K562 (cell line): Measurements from ENCODE around the gene PACSIN2. TPM values are rescaled to one million over a fixed set of nuclear protein-coding genes. Genes with fewer than 3 reads are reported as not detected.
A peak's percentile ranks its signal among the peaks of the same experiment; 100 is the strongest.

ENCODE experiments used
- ATAC-seq: fragments of 200-7000 bp; cut with Tn5 transposase; 3 replicates; pipeline ENCODE4 v1.9.1; 2020; ENCODE audit warnings: moderate library complexity
- BruUV-seq: library from RNA; stranded (reverse); fragments of 400-500 nt; replicated peaks from 2 replicates; lab custom pipeline; 2021; lab: Mats Ljungman, UMichigan
- CTCF ChIA-PET: fragments of 300-600 bp; formaldehyde crosslinking; extraction: SDS; loops from one replicate; lab custom pipeline; 2021; ENCODE audit warnings: low intra/inter-chr PET ratio; lab: Yijun Ruan, JAX
- POLR2A ChIA-PET: fragments of 300-600, 350-650 bp; sonication (Branson Sonifier 250); formaldehyde crosslinking; extraction: SDS; loops from one replicate; lab custom pipeline; 2021; ENCODE audit warnings: antibody characterized with exemption, inconsistent platforms; lab: Yijun Ruan, JAX
- DNase-seq, 4 experiments: peaks; one replicate each; pipeline versions ENCODE4 v3.0.0 to v3.0.0-alpha.2; 2011 to 2018; ENCODE audit warnings: low spot score in 3 of 4, mixed read lengths in 3 of 4; ENCODE audit errors: extremely low read depth in 1 of 4
- FAIRE-seq: peaks from 2 replicates; lab custom pipeline; 2011; peaks lifted over from hg19 to GRCh38; lab: Jason Lieb, UNC
- H2AFZ ChIP-seq: 2 replicates; pipeline ENCODE4 v1.6.0; 2011; ENCODE audit warnings: low read depth, low read length, control low read depth, inconsistent platforms
- H3K27ac ChIP-seq: fragments of 200-600 bp; 3 replicates; pipeline ENCODE4 v1.8.0; 2011; ENCODE audit warnings: low read depth, mild to moderate bottlenecking, control low read depth, inconsistent platforms, low read length, moderate library complexity, mixed read lengths; ENCODE audit errors: extremely low read depth
- H3K27me3 ChIP-seq, 2 experiments: fragments of 300-600 bp in 1 of 2; 2 replicates in 1 of 2; 3 replicates in 1 of 2; pipeline versions ENCODE4 v1.6.0 to v1.8.0; 2011; ENCODE audit warnings: inconsistent platforms in 2 of 2, low read length in 2 of 2, mild to moderate bottlenecking in 1 of 2, mixed read lengths in 1 of 2, moderate library complexity in 1 of 2; ENCODE audit not compliant: control insufficient read depth in 2 of 2, insufficient read depth in 2 of 2
- H3K36me3 ChIP-seq: fragments of 300-600 bp; 3 replicates; pipeline ENCODE4 v1.8.0; 2011; ENCODE audit warnings: mild to moderate bottlenecking, low read length, inconsistent platforms; ENCODE audit not compliant: control insufficient read depth, insufficient read depth
- H3K4me1 ChIP-seq, 2 experiments: fragments of 200-600 bp in 1 of 2; replicated peaks in 1 of 2; 2 replicates in 1 of 2; 3 replicates in 1 of 2; pipeline versions ENCODE4 v1.5.1 to v1.8.0; 2011; ENCODE audit warnings: inconsistent platforms in 2 of 2, low read length in 2 of 2, mild to moderate bottlenecking in 1 of 2, mixed read lengths in 1 of 2, moderate library complexity in 1 of 2; ENCODE audit not compliant: control insufficient read depth in 2 of 2, insufficient read depth in 2 of 2
- H3K4me2 ChIP-seq: 2 replicates; pipeline ENCODE4 v1.6.1; 2011; ENCODE audit warnings: low read length, control low read depth, inconsistent platforms, mixed read lengths; ENCODE audit not compliant: insufficient read depth
- H3K4me3 ChIP-seq: fragments of 200-600 bp; sonication (generic), shearing (Covaris generic); 2 replicates; pipeline ENCODE4 v1.5.1; 2016; ENCODE audit warnings: control low read depth, inconsistent platforms
- H3K79me2 ChIP-seq: fragments of 200-600 bp; 3 replicates; pipeline ENCODE4 v1.8.0; 2011; ENCODE audit warnings: low read length, inconsistent platforms; ENCODE audit not compliant: control insufficient read depth, insufficient read depth
- H3K9ac ChIP-seq, 2 experiments: 2 replicates each; pipeline versions ENCODE4 v1.6.0 to v1.6.1; 2011; ENCODE audit warnings: low read depth in 2 of 2, low read length in 2 of 2, control low read depth in 1 of 2, inconsistent platforms in 1 of 2, mild to moderate bottlenecking in 1 of 2, mixed read lengths in 1 of 2; ENCODE audit not compliant: insufficient read depth in 1 of 2
- H3K9me1 ChIP-seq: one replicate; pipeline ENCODE4 v1.6.0; 2011; ENCODE audit warnings: inconsistent platforms, mild to moderate bottlenecking, low read length, moderate library complexity; ENCODE audit not compliant: control insufficient read depth, insufficient read depth
- H3K9me3 ChIP-seq: replicated peaks from 2 replicates; pipeline ENCODE4 v1.5.1; 2011; ENCODE audit warnings: low read depth, low read length, inconsistent platforms; ENCODE audit not compliant: control insufficient read depth, insufficient read depth
- H4K20me1 ChIP-seq: replicated peaks from 2 replicates; pipeline ENCODE4 v1.6.1; 2011; ENCODE audit warnings: low read length, inconsistent platforms, mixed read lengths; ENCODE audit not compliant: control insufficient read depth, insufficient read depth
- CHAMP1 ChIP-seq: fragments of 450-650 bp; IDR thresholded peaks from 2 replicates; pipeline ENCODE4 v1.6.1; 2016; ENCODE audit warnings: mild to moderate bottlenecking
- POLR2G ChIP-seq: fragments of 200-400 bp; formaldehyde crosslinking; IDR thresholded peaks from 2 replicates; pipeline ENCODE4 v1.6.1; 2017; ENCODE audit warnings: low read depth, mild to moderate bottlenecking, antibody characterized with exemption, low read length, moderate library complexity
- TAF15 ChIP-seq: fragments of 200-400 bp; formaldehyde crosslinking; IDR thresholded peaks from 2 replicates; pipeline ENCODE4 v1.6.1; 2017; ENCODE audit warnings: mild to moderate bottlenecking, low read depth, low read length, moderate library complexity
- VEZF1 ChIP-seq: fragments of 200-800 bp; sonication (Bioruptor generic); IDR thresholded peaks from 2 replicates; pipeline ENCODE4 v1.6.1; 2017; ENCODE audit warnings: missing genetic modification characterization, missing compliant biosample characterization
- ZBTB8A ChIP-seq: fragments of 450-650 bp; IDR thresholded peaks from 2 replicates; pipeline ENCODE4 v1.6.1; 2018; ENCODE audit warnings: mild to moderate bottlenecking, moderate library complexity; ENCODE audit not compliant: partially characterized antibody
- WGBS: fragments of 100-300 bp; shearing (Covaris generic); methylation state at CpG from one replicate; pipeline ENCODE4 v1.1.6; 2016; ENCODE audit warnings: low coverage, mixed read lengths; ENCODE audit not compliant: insufficient coverage; ENCODE audit errors: missing lambda C conversion rate; 5-methylcytosine and 5-hydroxymethylcytosine counted together
- in situ Hi-C: fragments of 300-500 bp; cut with MboI; formaldehyde crosslinking; loops from 4 replicates; pipeline ENCODE4 v1.15.0; 2018; ENCODE audit warnings: inconsistent platforms, mixed read lengths
- intact Hi-C: fragments of 100-400 bp; cut with micrococcal nuclease; formaldehyde crosslinking; loops from 2 replicates; pipeline ENCODE4 v1.14.2; 2022
- polyA plus RNA-seq, 8 experiments: library from polyadenylated mRNA; depleted of rRNA in 4 of 8; stranded (reverse) in 5 of 8; unstranded in 3 of 8; fragments of >200 nt; fragmentation: Nextera tagmentation in 2 of 8; fragmentation: Illumina TruSeq in 1 of 8; extraction: Ambion mirVana in 2 of 8; extraction: Trizol in 1 of 8; gene quantifications; 2 replicates each; pipeline versions ENCODE4 v1.2.1 to v1.2.3, GENCODE V29; 2011 to 2014; ENCODE audit warnings: inconsistent platforms in 1 of 8, missing spikeins in 1 of 8
- total RNA-seq, 7 experiments: library from RNA; depleted of rRNA in 6 of 7; stranded (reverse); fragments of >200 nt in 6 of 7; fragmentation: Illumina TruSeq in 2 of 7; extraction: Trizol in 2 of 7; gene quantifications; 2 replicates each; pipeline versions ENCODE4 v1.2.1 to v1.2.3, GENCODE V29; 2011 to 2021; ENCODE audit warnings: low replicate concordance in 1 of 7

PACSIN2 gene
- total and polyA plus RNA-seq, 9 of the 15 experiments (the other 6 are each of a cell fraction or from before 2014, with no cell fraction given) = 0.45 to 45.1 (median 23.9) TPM

- Histone ChIP-seq H3K4me2 (no peak overlapping the region), H4K20me1 (no peaks in the 10 kb centered on the region), H2AFZ (no peak overlapping the region), H3K79me2 (no peaks in the 10 kb centered on the region), H3K9me3 (no peaks in the 10 kb centered on the region), H3K4me3 (no peak overlapping the region), H3K27ac (no peak overlapping the region), H3K36me3 (peaks cover 13% of the 10 kb centered on the region; the same call in 2 of the 3 replicates), H3K9ac (no peak overlapping the region; a peak in 2 of 4 replicates), H3K4me1 (peaks cover 0 to 4% of the 10 kb centered on the region in 2 experiments; a peak in 1 of 5 replicates), H3K27me3 (no peaks in the 10 kb centered on the region), H3K9me1 (peaks cover 3% of the 10 kb centered on the region)
- BruUV-seq = no TSS peak
- ChIA-PET POLR2A (interaction anchor here (1.2 kb wide), 1 partner anchor 88 kb away, joined by 4 read pairs; no protein-coding TSS in a partner anchor), CTCF (no interaction called here)
- in situ Hi-C loops = no loop called here
- intact Hi-C loops = no loop called here
- WGBS = 89% methylated on average over 29 of the region's 31 CpGs
- FAIRE-seq = no peak
- TF ChIP-seq ZBTB8A (no peak), POLR2G (0 out of 2 replicates have a peak, but pooled peaks have one; percentile 23)
- DNase-seq = no peak
- ATAC-seq = no peak
These were observed 143.6 kb downstream of the PACSIN2 start for GRCh38 chr22:42871146-42872050.

GRCh38 chr22:42869888-42870480, 145.0 kb downstream of the PACSIN2 start:
- CTCF ChIA-PET = no interaction called here
- Histone ChIP-seq H3K79me2 (no peaks in the 10 kb centered on the region), H3K9ac (no peak overlapping the region), H3K27me3 (no peaks in the 10 kb centered on the region), H3K36me3 (peaks cover 10% of the 10 kb centered on the region; the same call in 2 of the 3 replicates), H3K9me1 (peaks cover 3% of the 10 kb centered on the region), H4K20me1 (no peaks in the 10 kb centered on the region), H3K4me2 (no peak overlapping the region), H3K9me3 (no peaks in the 10 kb centered on the region), H3K27ac (no peak overlapping the region), H3K4me1 (peaks cover 0 to 4% of the 10 kb centered on the region in 2 experiments; a peak in 1 of 5 replicates), H2AFZ (no peak overlapping the region), H3K4me3 (no peak overlapping the region)
- in situ Hi-C loops (no loop called here), intact Hi-C loops (loop anchor here (5.0 kb wide), 1 partner anchor 97 kb away; no protein-coding TSS in a partner anchor)
- ATAC-seq (no peak), DNase-seq (no peak), FAIRE-seq (no peak)
- WGBS = 88% methylated on average over 7 of the region's 33 CpGs
- POLR2A ChIA-PET = no interaction called here
- BruUV-seq = no TSS peak
- TF ChIP-seq CHAMP1 (no peak), VEZF1 (CRISPR knock-in tag) (no peak), TAF15 (no peak)
